SH-SY5Y (cell line): ENCODE data around the gene ZNF518A.

Experiments
- GATA2 ChIP-seq: IDR thresholded peaks from 2 replicates; pipeline ENCODE4 v1.6.1; 2011; ENCODE audit warnings: mild to moderate bottlenecking, low read depth, low read length
- GATA3 ChIP-seq: IDR thresholded peaks from 2 replicates; pipeline ENCODE4 v1.6.1; 2011; ENCODE audit warnings: low read depth, mild to moderate bottlenecking, low read length, moderate library complexity

- TF ChIP-seq GATA2 (no peak), GATA3 (no peak)
Observed at GRCh38 chr10:96208271-96208670, 78.2 kb downstream of the ZNF518A start.
